Measurements from ENCODE around the gene OPTN. TPM values are rescaled to one million over a fixed set of nuclear protein-coding genes. Genes with fewer than 3 reads are reported as not detected.

The OPTN gene
- total RNA-seq, 4 donors from 2014 or later: 295 to 592 (median 527) TPM

DNA sequence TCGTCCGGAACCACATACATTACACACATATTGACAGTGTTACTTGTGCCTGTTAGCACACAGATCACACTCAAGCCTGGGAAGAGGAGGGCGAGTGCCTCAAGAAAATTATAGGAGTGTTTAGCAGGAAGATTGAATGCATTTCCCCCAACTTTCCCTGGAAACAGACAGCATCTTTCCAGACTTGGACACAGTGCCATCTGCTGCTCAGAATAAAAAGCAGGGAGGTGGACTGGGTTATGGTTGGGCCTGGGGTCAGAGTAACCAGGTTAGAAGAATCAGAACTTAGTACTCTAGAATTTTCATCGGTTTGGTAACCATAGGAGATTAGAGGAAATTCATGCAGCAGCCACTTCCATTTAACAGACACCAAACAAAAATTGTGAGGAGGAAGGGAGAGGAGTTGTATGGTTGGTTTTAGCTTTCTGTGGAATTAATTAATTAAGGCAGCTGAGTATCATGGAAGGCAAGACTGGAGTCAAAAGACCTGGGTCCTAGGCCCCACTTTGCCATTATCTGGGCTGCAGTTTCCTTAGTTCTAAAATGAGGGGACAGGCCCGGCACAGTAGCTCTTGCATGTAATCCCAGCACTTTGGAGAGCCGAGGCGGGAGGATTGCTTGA lies 43.4 kb upstream of the OPTN start:
- H3K27me3 ChIP-seq: no peaks in the 10 kb centered on the region
- ATAC-seq (no peak), DNase-seq (no peak)
- H3K4me1 ChIP-seq: no peaks in the 10 kb centered on the region
- intact Hi-C loops (cut with DNase I; ENCODE audit: low total_unique reads) (no loop called here), in situ Hi-C loops (cut with MboI; ENCODE audit: low sequenced_read_pairs in 4 of 4) (loop anchor here in 1 of 4 donors (25.0 kb wide), 1 partner anchor 794 kb away; no protein-coding TSS in a partner anchor)
- H3K9me3 ChIP-seq: no peaks in the 10 kb centered on the region
- H3K4me3 ChIP-seq: no peak overlapping the region
- no peak overlapping the region for H3K27ac ChIP-seq
- no peaks in the 10 kb centered on the region for H3K36me3 ChIP-seq
- TF ChIP-seq POLR2A (IDR thresholded peaks at IDR 0.05): no peak
- TF ChIP-seq, protein P1, sequence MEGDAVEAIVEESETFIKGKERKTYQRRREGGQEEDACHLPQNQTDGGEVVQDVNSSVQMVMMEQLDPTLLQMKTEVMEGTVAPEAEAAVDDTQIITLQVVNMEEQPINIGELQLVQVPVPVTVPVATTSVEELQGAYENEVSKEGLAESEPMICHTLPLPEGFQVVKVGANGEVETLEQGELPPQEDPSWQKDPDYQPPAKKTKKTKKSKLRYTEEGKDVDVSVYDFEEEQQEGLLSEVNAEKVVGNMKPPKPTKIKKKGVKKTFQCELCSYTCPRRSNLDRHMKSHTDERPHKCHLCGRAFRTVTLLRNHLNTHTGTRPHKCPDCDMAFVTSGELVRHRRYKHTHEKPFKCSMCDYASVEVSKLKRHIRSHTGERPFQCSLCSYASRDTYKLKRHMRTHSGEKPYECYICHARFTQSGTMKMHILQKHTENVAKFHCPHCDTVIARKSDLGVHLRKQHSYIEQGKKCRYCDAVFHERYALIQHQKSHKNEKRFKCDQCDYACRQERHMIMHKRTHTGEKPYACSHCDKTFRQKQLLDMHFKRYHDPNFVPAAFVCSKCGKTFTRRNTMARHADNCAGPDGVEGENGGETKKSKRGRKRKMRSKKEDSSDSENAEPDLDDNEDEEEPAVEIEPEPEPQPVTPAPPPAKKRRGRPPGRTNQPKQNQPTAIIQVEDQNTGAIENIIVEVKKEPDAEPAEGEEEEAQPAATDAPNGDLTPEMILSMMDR (IDR thresholded peaks at IDR 0.05 in 4 of 5, conservative IDR thresholded peaks at IDR 0.05 in 1 of 5): no peak

DNA sequence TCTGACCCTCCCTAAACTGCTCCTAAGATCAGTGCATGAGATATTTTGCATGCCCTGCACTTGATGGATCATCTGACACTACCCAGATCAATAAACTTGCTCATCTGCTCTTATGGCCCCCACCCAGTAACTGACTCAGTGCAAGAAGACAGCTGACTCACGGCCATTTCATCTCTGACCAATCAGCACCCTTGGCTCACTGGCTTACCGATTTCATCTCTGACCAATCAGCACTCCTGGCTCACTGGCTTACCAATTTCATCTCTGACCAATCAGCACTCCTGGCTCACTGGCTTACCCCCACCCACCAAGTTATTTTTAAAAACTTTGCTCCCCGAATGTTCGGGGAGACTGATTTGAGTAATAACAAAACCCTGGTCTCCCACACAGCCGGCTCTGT lies 37.2 kb upstream of the OPTN start:
- in situ Hi-C loops (cut with MboI; ENCODE audit: low sequenced_read_pairs in 4 of 4): loop anchor here in 1 of 4 donors (25.0 kb wide), 1 partner anchor 801 kb away; no protein-coding TSS in a partner anchor
- intact Hi-C loops (cut with DNase I; ENCODE audit: low total_unique reads): no loop called here

DNA sequence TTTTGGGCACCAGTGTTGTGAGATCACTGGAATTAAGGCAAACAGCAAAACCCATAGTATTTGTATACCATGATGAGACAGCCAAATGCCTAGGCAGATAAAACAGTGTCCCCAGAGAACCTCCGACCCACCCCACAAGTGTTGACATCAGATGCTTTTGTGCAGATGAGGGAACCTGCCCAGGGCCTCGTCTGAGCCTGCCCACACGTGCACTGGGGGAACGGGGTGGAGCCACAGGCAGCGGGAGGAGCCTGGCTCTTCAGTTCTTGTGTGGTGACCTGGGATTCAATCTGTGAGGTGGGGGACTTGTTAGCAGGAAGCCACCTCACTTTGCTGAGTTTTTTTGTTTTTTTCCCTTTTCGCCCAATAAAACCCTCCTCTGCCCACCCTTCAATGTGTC lies 33.4 kb upstream of the OPTN start:
- no peaks in the 10 kb centered on the region for H3K9me3 ChIP-seq
- H3K36me3 ChIP-seq: no peaks in the 10 kb centered on the region
- ATAC-seq (no peak), DNase-seq (no peak)
- intact Hi-C loops (cut with DNase I; ENCODE audit: low total_unique reads) (no loop called here), in situ Hi-C loops (cut with MboI; ENCODE audit: low sequenced_read_pairs in 4 of 4) (loop anchor here in 1 of 4 donors (25.0 kb wide), 1 partner anchor 804 kb away; no protein-coding TSS in a partner anchor)
- H3K27ac ChIP-seq: no peak overlapping the region
- H3K4me1 ChIP-seq: no peaks in the 10 kb centered on the region
- H3K27me3 ChIP-seq: no peaks in the 10 kb centered on the region
- no peak overlapping the region for H3K4me3 ChIP-seq
- no peak for TF ChIP-seq POLR2A (IDR thresholded peaks at IDR 0.05)
- TF ChIP-seq, protein P1 (IDR thresholded peaks at IDR 0.05 in 4 of 5, conservative IDR thresholded peaks at IDR 0.05 in 1 of 5): no peak

More for the DNA sequence above, 37.2 kb upstream of the OPTN start:
- ATAC-seq (no peak), DNase-seq (no peak)
- no peak overlapping the region for H3K4me3 ChIP-seq
- H3K9me3 ChIP-seq: no peaks in the 10 kb centered on the region
- no peaks in the 10 kb centered on the region for H3K27me3 ChIP-seq
- no peaks in the 10 kb centered on the region for H3K36me3 ChIP-seq
- no peak for TF ChIP-seq POLR2A (IDR thresholded peaks at IDR 0.05)
- TF ChIP-seq, protein P1 (IDR thresholded peaks at IDR 0.05 in 4 of 5, conservative IDR thresholded peaks at IDR 0.05 in 1 of 5): no peak
- no peak overlapping the region for H3K27ac ChIP-seq
- H3K4me1 ChIP-seq: no peaks in the 10 kb centered on the region

DNA sequence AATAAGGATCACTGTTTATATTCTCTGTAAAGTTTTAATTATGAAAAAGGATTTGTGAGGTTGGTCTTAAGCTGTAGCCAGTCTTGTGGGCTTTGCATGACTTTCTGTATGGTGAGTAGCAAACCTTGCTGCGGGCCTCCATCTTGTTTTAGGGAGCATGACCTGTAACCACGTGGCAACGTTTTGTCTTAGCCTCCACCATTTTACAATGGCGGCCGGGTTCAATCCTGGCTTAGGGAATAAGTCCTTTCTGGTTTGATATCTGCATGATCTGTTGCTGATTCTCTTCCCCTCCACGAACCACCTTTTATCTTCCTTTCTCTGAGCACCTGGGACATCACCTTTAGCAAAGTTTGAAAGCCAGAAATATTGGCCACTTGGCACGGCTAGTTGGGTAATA lies 32.5 kb upstream of the OPTN start:
- no peaks in the 10 kb centered on the region for H3K4me1 ChIP-seq
- no peaks in the 10 kb centered on the region for H3K9me3 ChIP-seq
- DNase-seq (no peak), ATAC-seq (no peak)
- H3K27me3 ChIP-seq: no peaks in the 10 kb centered on the region
- H3K4me3 ChIP-seq: no peak overlapping the region
- H3K27ac ChIP-seq: no peak overlapping the region
- in situ Hi-C loops (cut with MboI; ENCODE audit: low sequenced_read_pairs in 4 of 4): loop anchor here in 1 of 4 donors (25.0 kb wide), 1 partner anchor 805 kb away; no protein-coding TSS in a partner anchor
- intact Hi-C loops (cut with DNase I; ENCODE audit: low total_unique reads): no loop called here
- TF ChIP-seq POLR2A (IDR thresholded peaks at IDR 0.05): no peak
- TF ChIP-seq, protein P1 (IDR thresholded peaks at IDR 0.05 in 4 of 5, conservative IDR thresholded peaks at IDR 0.05 in 1 of 5): no peak
- no peaks in the 10 kb centered on the region for H3K36me3 ChIP-seq

All from gastrocnemius medialis (tissue), 4 donors.